Urinary bladder (tissue), 4 donors: Measurements from ENCODE around the gene LPIN2. TPM values are rescaled to one million over a fixed set of nuclear protein-coding genes. Genes with fewer than 3 reads are reported as not detected.
A peak's percentile ranks its signal among the peaks of the same experiment; 100 is the strongest.

ENCODE experiments used
- DNase-seq: peaks from one replicate; pipeline ENCODE4 v3.0.0-alpha.2; 2015; ENCODE audit errors: extremely low spot score
- H3K27ac ChIP-seq: one replicate; pipeline ENCODE4 v1.5.1; 2013; ENCODE audit warnings: low read depth, mild to moderate bottlenecking, moderate library complexity
- H3K36me3 ChIP-seq: one replicate; pipeline ENCODE4 v1.6.1; 2013; ENCODE audit warnings: mild to moderate bottlenecking, moderate library complexity; ENCODE audit not compliant: insufficient read depth
- H3K4me1 ChIP-seq: one replicate; pipeline ENCODE4 v1.6.1; 2013; ENCODE audit warnings: mild to moderate bottlenecking, moderate library complexity; ENCODE audit not compliant: insufficient read depth
- H3K4me3 ChIP-seq: one replicate; pipeline ENCODE4 v1.5.1; 2013; ENCODE audit warnings: low read depth, low read length
- WGBS: extraction: QIAGEN DNeasy Blood & Tissue Kit; methylation state at CpG from one replicate; pipeline ENCODE4 v1.1.7; 2013; 5-methylcytosine and 5-hydroxymethylcytosine counted together
- polyA plus RNA-seq: library from polyadenylated mRNA; stranded (reverse); fragments of 200-250 nt; gene quantifications from one replicate; pipeline ENCODE4 v1.2.3, GENCODE V29; 2013
- total RNA-seq: library from RNA; depleted of rRNA; stranded (reverse); fragments of >200 nt; gene quantifications from one replicate; pipeline ENCODE4 v1.2.3, GENCODE V29; 2014
- donor health status: healthy with polysubstance abuse.
- donor health status: healthy.

LPIN2 gene, protein sequence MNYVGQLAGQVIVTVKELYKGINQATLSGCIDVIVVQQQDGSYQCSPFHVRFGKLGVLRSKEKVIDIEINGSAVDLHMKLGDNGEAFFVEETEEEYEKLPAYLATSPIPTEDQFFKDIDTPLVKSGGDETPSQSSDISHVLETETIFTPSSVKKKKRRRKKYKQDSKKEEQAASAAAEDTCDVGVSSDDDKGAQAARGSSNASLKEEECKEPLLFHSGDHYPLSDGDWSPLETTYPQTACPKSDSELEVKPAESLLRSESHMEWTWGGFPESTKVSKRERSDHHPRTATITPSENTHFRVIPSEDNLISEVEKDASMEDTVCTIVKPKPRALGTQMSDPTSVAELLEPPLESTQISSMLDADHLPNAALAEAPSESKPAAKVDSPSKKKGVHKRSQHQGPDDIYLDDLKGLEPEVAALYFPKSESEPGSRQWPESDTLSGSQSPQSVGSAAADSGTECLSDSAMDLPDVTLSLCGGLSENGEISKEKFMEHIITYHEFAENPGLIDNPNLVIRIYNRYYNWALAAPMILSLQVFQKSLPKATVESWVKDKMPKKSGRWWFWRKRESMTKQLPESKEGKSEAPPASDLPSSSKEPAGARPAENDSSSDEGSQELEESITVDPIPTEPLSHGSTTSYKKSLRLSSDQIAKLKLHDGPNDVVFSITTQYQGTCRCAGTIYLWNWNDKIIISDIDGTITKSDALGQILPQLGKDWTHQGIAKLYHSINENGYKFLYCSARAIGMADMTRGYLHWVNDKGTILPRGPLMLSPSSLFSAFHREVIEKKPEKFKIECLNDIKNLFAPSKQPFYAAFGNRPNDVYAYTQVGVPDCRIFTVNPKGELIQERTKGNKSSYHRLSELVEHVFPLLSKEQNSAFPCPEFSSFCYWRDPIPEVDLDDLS
- total RNA-seq (32.2 TPM), polyA plus RNA-seq (17.6 TPM)

DNA sequence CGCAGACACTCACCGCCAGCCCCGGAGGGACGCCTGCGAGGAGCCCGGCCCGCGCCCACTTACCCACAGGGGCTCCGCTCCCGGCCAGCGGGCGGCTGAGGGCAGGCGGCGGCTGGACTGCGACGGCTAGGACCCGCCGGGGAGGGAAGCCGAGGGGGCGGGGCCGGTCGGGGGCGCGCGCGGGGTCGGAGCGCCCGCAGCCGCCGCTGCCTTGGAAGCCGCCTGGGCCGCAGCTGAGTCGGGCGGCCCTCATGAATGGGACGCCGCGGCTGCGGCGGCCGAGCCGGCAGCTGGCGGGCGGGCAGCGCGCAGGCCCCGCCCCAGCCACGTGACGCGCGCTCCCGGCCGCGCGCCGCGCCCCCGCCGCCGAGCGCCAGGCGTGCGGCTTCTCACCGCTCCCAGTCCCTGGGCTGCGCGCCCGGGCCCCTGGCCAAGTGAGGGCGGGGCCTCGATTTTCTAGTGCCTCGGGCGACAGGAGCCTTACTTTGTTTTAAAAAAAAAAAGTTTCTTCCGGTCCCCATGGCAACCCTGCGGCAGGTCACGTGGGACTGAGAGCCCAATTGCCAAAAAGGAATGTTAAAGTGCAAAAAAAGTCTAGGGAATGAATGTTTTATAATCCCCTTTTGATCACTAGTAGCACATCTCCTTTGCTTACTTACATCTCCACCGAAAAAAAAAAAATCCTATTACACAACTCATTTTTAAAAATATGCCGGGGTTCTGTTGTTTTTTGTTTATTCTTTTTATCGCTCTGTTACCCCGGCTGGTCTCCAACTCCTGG, at the start of gene LPIN2:
Gene LPIN2 (minus strand): TSS at position 121 of the 781 bp plus-strand sequence. CDS start 52,304 bp downstream, outside the sequence.
- Histone ChIP-seq H3K4me1 (no peaks in the 10 kb centered on the region), H3K4me3 (peak within 1 kb of the TSS; percentile 91), H3K36me3 (no peaks in the 10 kb centered on the region), H3K27ac (peak within 1 kb of the TSS; percentile 91)
- peak; percentile 94 for DNase-seq
- WGBS: under 1% methylated on average over 76 of the region's 78 CpGs

DNA sequence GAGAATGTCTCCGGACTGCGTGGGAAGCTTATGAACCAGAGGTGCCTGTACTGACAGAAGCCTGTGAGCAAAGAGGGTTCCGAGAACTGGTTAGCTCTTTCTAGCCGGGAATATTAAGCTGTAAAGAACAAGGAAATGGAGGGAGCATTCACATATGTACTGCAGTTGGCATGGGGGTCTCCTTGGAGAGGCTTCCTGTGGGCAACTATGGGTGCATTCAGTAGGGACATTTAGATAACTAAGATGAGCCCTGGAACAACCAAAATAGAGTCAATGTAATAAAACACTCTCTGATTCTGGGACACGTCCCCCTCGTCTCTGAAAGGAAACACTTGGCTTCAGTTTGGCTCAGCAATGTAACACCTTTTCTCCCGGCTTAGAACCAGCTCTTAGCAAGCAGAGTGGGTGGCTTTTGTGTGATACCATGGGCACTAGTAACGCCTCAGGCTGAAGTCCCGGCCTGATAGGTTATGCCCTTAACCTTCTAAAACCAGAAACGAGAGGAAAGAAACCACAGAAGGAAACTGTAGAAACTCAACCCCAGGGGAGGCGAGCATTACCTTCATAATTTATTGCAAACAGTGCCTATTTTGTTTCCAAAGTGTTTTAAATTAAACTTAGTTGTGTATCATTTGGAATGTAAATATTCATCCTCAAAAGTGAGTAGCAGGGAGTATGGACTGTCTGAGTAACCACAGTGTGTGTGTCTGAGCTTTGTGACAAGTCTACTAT, 48.8 kb upstream of the LPIN2 start:
- DNase-seq: no peak
- no peaks in the 10 kb centered on the region for H3K4me1 ChIP-seq
- no peak overlapping the region for H3K27ac ChIP-seq
- WGBS: 84% methylated on average over 11 of the region's 11 CpGs
- no peaks in the 10 kb centered on the region for H3K36me3 ChIP-seq
- H3K4me3 ChIP-seq: no peak overlapping the region

DNA sequence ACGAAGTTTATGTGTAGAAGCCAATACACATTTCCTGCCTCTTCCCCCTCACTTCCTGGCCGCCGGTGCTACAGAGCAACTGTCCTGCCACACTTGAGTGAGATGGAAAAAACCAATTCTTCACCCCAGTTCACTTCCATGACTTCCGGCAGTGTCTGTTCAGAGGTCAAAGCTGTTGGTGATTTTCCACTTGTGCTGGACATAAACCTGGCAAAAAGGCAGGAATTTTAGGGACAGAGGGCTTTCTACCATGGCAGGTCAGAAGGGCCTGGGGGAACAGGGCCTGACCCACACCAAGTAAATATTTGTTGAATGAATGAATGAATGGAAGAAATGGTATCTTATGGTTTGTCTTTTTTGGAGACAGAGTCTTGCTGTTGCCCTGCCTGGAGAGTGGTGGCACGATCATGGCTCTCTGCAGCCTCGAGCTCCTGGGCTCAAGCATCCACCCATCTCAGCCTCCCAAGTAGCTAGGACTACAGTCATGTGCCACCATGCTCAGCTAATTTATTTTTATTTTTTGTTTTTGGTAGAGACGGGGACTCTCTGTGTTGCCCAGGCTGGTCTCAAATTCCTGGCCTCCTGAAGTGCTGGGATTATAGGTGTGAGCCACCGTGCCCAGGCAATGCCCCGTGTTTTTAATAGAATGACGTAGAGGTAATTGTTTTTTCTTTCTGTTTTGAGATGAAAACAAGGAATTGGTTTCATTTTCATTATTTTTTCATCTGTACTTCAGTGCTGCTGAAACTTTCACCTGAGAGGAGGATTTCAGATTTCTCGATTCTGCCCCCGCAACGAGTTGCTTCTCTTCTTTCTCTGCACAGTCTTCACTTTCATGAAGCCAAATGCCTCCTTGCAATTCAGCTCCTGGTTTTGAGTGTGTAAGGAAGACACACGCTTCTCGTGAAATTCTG, 48.0 kb upstream of the LPIN2 start:
- no peak for DNase-seq
- 84% methylated on average over 15 of the region's 15 CpGs for WGBS

DNA sequence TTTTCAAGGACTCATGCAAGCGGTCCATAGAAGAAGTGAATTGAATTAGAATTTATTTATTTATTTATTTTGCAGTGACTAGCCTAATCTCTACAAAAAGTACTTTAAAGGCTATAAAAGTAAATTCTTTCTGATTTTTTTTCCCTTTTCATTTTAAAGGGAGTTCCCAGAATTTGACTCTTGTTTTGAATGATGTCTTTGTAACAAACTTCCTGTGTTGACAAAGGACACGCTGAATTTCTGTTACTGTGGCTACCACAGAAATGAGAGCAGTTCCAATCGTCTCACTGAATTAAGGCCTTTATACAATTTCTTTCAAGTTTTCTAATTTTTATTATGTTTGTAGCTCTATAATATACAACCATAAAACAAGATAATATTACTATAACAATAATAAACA, 46.3 kb upstream of the LPIN2 start:
- no peak for DNase-seq
- Histone ChIP-seq H3K4me3 (no peak overlapping the region), H3K36me3 (no peaks in the 10 kb centered on the region), H3K27ac (no peak overlapping the region), H3K4me1 (no peaks in the 10 kb centered on the region)
- 69% methylated on average over 3 of the region's 3 CpGs for WGBS

More for the DNA sequence above, 48.0 kb upstream of the LPIN2 start:
- Histone ChIP-seq H3K4me1 (no peaks in the 10 kb centered on the region), H3K4me3 (no peak overlapping the region), H3K36me3 (no peaks in the 10 kb centered on the region), H3K27ac (no peak overlapping the region)

DNA sequence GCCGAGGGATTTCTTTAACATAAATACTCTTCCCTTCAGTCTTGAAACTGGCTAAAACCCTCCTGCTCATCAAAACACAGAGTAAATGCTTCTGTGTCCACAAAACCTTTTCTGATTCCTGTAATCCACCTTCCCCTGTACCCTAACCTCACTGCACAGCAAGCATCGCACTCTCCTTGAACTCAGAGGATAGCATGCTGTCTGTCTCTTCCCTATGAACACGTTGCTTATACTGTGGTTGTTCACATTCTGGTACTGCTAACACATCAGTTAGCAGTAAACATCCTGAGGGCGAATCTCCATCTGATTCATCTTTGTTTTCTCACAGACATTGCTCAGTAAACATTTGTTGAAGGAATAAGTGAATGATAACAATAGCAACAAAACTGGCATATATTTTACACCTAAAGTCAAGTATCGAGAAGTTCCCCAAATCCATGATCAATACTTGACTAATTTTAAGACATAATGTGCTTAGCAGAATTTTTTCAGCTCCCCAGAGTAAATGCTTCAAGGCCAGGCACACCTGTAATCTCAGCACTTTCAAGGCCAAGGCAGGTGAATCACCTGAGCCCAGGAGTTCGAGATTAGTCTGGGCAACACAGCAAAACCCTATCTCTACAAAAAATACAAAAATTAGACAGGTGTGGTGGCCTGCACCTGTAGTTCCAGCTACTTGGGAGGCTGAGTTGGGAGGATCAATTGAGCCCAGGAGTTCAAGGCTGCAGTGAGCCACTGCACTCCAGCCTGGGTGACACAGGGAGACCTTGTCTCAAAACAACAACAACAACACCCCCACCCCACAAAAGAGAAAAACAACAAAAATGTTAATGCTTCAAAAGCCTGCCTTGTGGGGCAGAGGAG, 45.6 kb upstream of the LPIN2 start:
- no peak overlapping the region for H3K4me3 ChIP-seq
- no peak overlapping the region for H3K27ac ChIP-seq
- no peaks in the 10 kb centered on the region for H3K36me3 ChIP-seq
- DNase-seq: no peak
- WGBS: 80% methylated on average over 6 of the region's 6 CpGs
- H3K4me1 ChIP-seq: no peaks in the 10 kb centered on the region

DNA sequence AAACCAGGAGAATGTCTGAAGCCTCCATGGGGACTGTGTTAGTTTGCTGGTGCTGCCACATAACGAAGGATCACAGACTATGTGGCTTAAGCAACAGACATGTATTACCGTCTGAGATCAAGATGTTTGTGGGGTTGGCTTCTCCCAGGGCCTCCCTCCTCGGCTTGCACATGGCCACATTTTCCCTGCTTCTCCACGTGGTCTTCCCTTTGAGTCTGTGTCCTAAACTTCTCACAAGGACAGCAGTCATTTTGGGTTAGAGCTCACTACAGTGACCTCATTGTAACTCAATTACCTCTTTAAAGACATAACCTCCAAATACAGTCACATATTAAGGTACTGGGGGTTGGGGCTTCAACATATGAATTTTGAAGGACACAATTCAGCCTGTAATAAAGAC, 44.6 kb upstream of the LPIN2 start:
- WGBS: 90% methylated on average over 4 of the region's 4 CpGs
- Histone ChIP-seq H3K27ac (no peak overlapping the region), H3K4me3 (no peak overlapping the region), H3K4me1 (no peaks in the 10 kb centered on the region), H3K36me3 (no peaks in the 10 kb centered on the region)
- DNase-seq: no peak

DNA sequence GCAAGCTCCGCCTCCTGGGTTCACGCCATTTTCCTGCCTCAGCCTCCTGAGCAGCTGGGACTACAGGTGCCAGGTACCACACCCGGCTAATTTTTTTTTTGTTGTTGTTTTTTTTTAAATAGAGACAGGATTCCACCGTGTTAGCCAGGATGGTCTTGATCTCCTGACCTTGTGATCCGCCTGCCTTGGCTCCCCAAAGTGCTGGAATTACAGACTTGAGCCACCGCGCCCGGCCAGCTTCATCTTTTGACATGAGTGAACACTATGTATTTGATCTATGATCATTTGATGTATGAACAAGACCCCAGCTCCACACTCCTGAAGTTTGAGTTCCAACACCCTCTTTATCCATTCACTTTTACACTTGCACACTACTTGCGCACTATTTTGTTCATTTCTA, 43.4 kb upstream of the LPIN2 start:
- Histone ChIP-seq H3K4me3 (no peak overlapping the region), H3K27ac (no peak overlapping the region), H3K36me3 (no peaks in the 10 kb centered on the region), H3K4me1 (no peaks in the 10 kb centered on the region)
- 83% methylated on average over 9 of the region's 9 CpGs for WGBS
- no peak for DNase-seq

DNA sequence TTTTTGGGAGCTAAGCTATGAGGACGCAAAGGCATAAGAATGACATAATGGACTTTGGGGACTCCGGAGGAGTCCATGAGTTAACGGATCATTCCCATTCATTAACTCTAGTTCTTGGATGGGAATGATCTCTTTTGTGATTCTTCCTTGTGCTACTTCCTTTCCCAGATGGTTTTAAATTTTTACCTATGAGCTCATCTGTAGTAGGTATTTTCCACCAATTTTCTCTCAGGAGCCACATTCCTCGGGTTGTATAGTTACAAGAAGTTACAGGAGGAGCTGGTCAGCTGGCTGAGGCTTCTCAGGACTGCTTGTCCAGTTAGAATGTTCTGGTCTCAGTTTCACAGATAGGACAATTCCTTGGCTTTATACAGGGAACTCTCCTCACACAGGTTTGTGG, 42.9 kb upstream of the LPIN2 start:
- H3K4me3 ChIP-seq: no peak overlapping the region
- DNase-seq: no peak
- H3K27ac ChIP-seq: no peak overlapping the region
- no peaks in the 10 kb centered on the region for H3K36me3 ChIP-seq
- WGBS: 84% methylated on average over 4 of the region's 4 CpGs
- no peaks in the 10 kb centered on the region for H3K4me1 ChIP-seq

DNA sequence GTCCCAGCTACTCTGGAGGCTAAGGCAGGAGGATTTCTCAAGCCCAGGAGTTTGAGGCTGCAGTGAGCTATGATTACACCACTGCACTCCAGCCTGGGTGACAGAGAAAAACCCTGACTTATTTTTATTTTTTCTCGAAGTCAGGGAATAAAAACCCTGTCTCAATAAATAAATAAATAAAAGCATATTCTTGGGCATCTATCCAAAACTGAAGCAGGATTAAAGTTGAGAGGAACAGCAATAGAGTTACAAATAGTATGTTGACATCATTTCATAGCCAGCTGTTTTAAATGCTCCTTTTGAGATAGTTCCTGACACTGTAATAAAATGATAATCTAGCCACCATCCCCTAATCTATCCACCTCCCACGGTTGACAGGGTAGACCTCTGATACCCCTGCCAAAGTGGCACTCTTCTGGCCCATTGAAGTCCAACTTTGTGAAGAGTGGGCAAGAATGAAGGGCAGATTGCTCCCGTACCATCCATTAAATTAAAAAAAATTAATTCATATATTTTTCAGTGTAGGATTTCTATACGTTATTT, 42.3 kb upstream of the LPIN2 start:
- WGBS: 54% methylated on average over 4 of the region's 4 CpGs
- H3K27ac ChIP-seq: no peak overlapping the region
- H3K4me1 ChIP-seq: no peaks in the 10 kb centered on the region
- no peak for DNase-seq
- H3K36me3 ChIP-seq: no peaks in the 10 kb centered on the region
- H3K4me3 ChIP-seq: no peak overlapping the region

DNA sequence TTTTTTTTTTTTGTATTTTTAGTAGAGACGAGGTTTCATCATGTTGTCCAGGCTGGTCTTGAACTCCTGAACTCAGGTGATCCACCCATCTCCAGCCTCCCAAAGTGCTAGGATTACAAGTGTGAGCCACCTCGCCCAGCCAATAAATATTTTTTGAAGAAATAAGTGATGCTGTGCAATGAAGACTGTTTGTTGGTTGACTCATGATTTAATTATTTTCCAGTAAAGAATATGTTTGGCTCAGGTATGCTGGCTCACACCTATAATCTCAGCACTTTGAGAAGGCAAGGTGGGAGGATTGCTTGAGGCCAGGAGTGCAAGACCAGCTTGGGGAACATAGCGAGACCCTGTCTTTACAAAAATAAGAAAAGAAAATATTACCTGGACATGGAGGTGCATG, 41.8 kb upstream of the LPIN2 start:
- H3K36me3 ChIP-seq: no peaks in the 10 kb centered on the region
- DNase-seq: no peak
- no peaks in the 10 kb centered on the region for H3K4me1 ChIP-seq
- no peak overlapping the region for H3K4me3 ChIP-seq
- WGBS: 91% methylated on average over 3 of the region's 3 CpGs
- H3K27ac ChIP-seq: no peak overlapping the region

DNA sequence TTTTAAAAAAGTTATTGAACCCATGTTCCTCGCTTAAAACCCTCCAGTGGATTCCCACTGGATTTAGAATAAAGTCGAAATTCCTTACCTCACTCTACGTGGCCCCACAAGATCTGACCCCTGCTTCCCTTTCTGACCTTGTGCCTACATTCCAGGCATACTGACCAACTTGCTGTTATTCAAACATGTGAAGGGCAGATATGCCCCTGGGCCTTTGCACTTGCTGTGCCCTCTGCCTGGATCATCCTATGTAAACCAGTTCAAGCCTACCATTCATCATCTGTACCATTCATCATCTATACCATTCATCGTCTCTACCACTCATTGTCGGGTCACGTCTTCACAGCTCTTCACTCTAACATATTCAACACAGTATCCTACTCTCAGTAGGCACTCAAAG, 41.3 kb upstream of the LPIN2 start:
- WGBS: 95% methylated on average over 6 of the region's 6 CpGs
- H3K4me1 ChIP-seq: no peaks in the 10 kb centered on the region
- DNase-seq: no peak
- no peak overlapping the region for H3K27ac ChIP-seq
- no peak overlapping the region for H3K4me3 ChIP-seq
- H3K36me3 ChIP-seq: no peaks in the 10 kb centered on the region
